T-helper 9 cell (primary cell): ENCODE results near the gene CACNG4.

Source experiments
- DNase-seq: peaks from one replicate; pipeline ENCODE4 v3.0.0-alpha.2; 2020

Gene CACNG4

DNA sequence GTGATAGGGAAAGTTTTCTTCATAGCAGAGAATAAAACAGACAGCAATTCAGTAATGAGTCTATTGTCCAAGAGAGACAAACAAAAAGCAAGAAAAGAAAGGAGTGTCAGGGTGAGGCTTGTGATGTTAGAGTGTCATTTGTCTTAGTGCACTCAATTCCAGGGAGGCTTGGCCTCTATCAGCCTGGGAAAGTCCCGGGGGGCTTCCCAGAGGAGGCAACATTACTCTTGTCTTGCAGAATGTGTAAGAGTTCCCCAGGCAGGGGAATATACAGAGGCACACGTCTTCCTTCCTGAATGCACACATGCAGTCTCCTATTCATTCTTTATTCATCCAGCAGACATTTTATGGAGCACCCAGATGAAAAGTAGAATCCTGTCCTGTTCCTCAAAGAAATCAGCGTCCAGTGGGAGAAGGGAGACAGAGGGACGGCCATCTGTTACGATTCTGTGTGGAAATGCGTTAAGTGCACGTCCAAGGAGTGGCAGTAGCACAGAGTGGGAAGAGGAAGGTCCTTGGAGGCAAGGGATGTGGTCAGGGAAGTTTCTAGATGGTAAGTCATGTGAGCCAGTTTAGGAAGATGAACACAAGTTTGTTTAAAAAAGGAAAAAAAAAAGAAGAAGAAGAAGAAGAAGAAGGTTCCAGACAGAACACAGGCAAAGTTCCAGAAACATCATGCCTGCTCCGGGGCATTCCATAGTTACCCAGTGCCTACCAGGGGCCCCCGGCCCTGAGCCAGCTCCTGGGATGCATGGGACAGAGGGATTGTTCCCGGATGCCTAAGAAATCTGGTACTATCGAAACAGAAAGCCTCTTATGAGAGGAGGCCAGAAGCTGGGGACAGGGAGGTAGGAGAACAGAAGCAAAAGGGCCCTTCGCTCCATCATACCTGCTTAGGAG is 21.1 kb downstream of the CACNG4 start:
- no peak for DNase-seq

DNA sequence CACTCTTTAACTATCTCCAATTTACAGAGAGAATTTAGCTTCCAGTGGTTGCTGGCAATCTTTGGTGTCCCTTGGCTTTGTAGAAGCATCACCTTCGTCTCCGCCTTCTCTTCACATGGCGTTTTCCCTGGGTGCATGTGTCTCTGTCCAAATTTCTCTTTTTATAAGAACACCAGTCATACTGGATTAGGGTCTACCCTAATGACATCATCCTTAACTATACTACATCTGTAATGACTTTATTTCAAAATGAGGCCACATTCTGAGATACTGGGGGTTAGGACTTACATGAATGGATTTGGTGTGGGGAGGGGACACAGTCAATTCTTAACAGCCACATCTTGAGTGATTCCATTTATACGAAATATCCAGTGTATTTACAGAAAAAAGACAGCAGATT is 22.2 kb downstream of the CACNG4 start:
- no peak for DNase-seq

DNA sequence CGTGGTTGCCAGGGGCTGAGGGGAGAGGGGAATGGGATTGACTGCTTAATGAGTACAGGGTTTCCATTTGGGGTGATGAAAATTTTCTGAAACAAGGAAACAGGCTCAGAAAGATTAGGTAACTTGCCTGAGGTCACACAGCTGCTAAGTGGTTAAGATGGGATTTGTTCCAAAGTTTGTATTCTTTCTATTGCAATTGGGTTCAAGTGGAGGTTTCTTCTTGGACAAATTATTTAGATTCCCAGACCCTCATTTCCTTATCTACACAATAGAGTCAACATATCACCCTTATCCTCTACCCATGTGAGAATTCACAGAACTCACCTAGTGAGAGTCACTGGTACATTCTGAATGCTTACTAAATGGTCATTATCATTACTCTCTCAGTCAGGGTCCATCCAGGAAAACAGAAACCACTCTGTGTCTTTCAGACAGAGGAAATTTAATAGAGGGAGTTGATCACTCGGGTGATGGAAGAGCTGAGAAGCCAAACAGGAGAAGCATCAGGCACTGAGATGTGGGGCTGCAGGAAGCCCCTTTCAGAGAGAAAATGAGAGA is 22.6 kb downstream of the CACNG4 start:
- no peak for DNase-seq

DNA sequence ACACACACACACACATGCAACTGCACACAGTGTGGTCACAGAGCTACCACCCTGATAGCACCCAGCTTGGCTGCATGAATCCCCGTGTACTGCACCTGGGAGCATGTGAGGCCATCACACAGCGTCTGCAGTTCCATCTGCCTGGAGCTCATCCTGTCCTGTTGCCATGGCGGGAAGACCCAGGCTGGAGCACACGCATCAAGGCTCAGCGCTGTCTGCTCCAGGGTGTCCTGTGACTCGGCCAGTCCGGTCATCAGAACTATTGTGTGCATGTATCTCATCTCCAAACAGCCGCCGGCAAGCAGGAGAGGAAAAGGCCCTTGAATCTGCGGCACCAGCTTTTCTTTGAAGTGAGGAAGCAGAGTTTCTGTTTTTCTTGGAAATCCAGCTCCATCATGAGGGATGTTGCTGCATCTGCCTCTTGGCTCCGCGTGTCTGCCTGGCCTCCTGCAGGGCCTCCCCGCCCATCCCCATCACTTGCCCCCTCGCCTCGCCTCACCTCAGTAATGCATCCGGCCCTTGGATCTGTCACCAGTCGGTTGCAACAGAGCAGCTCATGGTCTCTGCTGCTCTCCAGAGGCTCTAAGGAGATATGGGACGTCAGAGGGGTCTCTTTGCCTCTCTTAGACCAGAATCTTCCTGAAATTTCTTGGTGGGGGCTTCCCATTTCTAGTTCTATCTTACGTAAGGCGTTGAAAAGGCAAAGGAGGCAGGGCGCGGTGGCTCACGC is 23.7 kb downstream of the CACNG4 start:
- no peak for DNase-seq

DNA sequence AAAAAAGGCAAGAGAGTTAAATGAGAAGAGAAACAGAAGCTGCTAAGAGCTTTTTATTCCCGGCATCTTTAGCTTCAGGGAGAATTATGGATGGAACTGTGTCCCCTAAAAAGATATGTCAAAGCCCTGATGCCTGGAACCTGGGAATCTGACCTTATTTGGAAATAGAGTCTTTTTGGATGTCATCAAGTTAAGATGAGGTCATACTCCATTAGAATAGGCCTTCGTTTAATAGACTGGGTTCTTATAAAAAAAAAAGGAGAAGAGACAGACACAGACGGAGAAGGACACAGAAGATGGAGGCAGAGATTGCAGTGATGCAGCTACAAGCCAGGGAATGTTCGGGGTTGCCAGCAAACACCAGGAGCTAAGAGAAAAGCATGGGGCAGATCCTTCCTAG is 24.6 kb downstream of the CACNG4 start:
- no peak for DNase-seq

DNA sequence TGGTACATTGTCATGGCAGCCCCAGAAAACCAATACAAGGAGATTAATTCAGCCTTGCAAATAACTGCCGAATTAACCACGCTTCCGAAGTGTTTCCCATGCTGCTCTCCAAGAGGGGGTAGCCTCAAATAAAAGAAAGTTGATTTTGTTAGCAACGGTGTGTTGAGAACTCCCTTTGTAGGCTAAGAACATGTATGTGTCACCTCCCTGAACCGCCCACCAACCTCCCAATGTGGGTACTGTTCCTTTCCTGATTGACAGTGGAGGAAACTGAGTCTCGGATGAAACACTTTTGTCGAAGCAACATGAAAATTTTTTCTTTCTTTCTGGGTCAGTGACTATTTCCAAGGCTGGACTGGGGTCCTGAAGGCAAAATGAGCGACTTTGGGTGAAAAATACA is 25.1 kb downstream of the CACNG4 start:
- no peak for DNase-seq

DNA sequence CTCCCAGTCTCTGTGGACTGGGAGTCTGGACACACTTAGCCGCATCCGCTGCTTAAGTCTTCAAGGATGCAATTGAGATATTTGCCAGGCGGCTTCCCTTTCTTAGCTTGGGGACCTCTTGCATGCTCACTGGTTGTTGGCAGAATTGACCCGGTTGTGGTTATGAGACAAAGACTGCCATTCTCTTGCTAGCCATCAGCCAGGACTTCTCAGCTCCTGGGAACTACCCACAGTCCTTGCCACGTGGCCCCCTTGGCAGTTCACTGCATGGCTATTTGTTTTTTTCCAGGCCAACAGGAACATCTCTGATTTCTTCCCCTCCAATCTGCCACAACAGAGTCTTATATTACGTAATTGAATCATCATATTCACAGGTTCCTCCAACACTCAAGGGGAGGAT is 25.5 kb downstream of the CACNG4 start:
- no peak for DNase-seq

DNA sequence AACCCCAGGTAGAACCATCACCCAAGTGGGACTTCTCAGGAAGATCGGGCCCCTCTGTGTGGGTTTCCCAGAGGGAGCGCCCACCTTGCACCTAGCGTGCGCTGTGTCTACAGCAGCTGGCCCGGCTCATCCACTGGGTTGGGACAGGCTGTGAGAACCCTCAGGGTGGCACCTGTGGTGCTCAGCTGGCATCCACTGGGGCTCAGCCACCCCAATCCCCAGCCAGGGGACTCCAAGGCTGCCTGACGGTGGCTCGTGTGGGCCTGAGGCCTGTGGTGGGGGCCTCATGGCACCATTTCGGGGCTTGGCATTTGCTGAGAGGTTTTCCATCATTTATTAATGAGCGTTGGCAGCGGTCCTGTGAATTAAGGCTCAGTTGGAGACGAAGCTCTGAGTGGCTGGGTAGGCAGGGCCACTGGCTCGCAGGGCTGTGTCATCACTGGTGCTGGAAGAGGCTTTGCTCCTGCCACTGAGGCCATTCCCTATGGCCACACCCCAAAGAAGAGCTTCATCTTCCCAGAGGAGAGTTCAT is 28.5 kb downstream of the CACNG4 start:
- DNase-seq = no peak

DNA sequence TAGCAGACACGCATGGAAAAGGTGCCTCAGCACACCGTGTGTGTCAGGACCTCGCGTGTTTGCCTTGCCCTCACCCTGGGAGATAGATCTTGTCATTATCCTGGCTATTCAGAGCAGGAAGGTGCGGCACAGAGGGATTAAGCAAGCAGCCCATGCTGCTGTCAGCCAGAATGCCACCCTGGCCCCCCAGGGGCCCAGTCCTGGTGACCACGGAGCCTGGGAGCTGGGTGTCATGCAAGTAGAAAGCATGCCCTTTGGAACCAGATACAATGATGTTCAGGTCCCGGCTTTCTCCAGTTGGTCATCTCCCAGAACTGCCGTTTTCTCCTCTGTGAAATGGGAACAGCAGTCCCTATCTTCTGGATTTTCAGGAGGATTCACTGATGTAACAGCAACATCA is 29.9 kb downstream of the CACNG4 start:
- no peak for DNase-seq

DNA sequence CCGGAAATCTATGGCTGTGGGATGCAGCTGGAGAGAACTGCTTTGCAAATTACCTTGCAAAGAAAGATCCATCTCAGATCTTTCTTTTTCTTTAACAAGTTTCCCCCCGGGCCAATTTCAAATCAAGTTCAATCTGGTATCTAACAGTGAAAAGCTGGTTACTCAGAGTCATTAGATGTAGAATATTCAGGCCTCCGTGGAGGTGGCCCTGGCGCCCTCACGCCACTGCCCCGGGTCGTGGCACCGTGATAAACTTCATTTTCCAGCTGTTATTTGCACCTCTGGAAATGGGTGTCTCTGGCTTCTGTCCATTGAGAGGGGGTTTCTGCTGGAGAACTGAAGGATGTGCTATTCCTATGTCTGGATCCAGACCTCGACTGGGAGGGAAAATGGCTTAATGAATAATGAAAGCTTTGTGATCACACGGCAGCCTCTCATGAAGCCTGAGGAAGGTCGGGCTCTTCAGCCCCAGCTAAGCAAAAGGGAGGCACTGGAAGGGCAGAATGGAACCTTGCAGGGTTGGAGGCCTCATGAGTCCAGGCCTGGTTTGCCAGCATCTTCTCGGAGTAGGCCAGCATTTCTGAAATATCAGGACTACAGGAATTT is 30.5 kb downstream of the CACNG4 start:
- no peak for DNase-seq

DNA sequence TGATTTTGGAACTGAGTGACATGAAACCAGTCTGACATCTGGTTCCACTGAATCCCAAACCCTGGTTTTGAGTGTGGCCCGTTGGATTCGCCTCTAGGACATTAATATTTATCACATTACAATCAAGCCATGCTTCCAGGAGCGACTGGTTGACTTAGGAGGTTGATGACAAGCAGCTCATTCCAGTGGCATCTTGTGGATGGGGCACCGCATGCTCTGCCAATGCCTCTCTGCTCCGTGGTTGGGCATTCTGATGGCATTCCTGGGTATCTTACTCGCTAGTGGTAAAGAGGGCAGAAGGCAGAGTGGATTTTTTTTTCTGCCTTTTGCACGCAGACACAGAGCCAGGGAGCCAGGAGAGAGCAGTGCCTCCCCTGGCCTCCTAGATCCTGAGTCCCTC is 31.4 kb downstream of the CACNG4 start:
- DNase-seq = no peak

DNA sequence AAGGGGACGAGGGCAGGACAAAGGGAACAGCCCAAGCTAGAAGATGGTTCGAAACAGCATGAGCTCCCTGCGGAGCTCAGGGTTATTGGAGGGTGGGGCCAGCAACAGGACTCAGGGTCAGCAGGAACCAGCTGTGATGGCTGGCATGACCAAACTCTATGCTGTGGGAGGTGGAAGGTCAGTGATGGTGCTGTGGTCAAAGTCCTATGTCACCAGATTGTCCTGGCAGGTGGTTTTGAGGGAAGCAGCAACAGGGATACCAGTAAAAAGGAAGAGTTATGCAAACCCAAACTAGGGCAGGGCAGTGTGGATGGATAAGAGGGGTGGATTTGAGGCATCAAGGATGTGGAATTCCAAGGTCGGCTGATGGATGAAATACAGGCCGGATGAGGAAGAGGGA is 32.4 kb downstream of the CACNG4 start:
- no peak for DNase-seq

DNA sequence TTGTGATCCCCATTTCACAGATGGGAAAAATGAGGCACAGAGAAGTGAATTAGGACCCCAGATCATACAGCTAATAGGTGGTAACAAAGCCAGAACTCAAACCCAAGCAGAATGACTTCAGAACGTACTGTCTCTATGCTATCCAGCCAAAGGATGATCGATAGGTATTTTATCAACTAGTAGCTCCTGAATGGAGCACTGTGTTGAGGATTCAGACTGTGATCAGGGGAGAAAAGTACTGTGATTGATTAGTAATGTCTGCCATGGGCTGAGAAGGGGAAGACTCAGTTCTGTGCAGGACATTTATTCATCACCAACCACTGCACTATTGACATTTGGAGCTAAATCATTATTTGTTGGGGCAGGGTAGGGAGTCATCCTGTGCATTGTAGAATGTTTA is 38.7 kb downstream of the CACNG4 start:
- DNase-seq = no peak

DNA sequence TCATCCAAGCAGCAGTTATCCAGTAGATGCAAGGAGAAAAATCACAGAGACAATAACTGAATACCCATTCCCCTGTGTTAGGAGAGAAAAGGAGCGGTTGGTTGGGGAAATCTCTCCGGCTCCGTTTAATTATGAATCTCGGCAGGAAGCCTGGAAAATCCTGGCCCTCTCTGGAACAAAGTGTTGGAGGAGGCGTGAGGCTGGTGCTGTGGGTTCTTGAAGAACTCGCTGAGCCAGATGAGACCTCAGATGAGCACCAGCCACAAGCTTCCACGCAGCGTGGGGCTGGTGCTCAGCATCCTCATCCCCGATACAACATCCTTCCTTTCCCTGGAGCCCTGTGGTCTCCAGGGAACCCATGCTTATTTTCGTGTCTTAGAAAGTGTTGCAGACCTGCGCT is 39.7 kb downstream of the CACNG4 start:
- no peak for DNase-seq

DNA sequence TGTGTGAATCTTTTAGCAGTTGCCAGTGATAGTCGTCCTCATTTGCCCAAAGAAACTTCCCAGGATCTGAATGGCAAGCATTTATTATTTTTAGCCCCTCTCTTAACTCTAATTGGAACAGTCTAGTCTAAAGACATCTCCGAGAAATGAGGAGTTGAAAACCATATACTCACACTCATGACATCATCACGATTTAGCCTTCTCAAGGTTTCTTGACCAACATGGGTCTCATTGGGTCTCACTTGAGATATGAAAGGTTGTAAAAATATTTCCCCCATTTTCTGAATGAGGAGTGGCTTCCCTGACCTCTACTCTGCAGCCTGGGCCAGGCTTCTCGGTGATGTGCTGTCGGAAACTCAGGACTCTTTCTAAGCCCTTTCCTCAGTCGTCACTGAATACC is 42.8 kb downstream of the CACNG4 start:
- no peak for DNase-seq

DNA sequence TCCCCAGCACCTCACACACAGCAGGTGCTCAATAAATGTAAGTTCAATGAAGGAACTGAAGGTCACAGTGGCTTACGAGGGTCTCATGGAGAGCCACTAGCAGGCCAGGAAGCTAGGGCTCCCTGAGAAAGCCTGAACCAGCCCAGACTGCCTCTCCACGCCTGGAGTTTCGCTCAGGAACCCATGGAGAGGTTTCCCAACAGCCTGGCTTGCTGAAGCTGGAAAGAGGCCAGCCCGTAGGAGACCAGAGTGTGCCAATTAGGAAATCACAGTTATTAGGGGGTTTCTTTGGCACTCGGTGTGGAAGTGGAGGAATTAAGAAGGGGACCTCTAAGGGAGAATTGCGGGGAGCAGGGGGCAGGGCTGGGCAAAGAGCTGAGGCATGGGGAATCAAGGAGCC is 43.6 kb downstream of the CACNG4 start:
- no peak for DNase-seq

DNA sequence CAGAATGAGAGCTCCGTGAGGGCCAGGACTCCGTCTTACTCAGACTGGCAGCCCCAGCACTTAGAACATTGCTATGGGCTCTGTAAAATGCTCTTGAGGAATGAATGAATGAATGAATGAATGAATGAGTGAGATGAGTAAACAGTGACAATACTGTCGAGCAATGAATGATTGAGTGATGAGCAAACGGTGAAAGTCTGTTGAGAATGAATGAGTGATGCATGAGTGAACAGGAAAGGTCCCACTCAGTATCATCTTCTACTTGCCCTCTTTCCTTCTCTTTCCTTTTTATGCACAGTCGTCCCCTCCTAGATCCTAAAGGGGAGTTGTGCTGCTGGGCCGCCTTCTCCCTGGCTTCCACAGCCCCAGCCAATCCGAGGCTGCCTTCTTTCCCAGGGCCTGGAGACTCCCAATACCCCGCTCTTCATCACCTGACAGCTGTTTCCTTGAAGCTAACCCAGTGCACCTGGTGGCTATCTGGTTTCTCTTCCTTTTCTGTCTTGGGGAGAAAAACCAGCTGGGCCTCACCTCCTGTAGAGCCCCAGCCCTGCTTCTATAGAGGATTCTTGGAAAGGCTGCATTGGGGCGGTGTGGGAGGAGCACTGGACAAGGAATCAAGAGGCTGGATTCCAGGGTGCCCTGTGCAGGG is 47.1 kb downstream of the CACNG4 start:
- no peak for DNase-seq

DNA sequence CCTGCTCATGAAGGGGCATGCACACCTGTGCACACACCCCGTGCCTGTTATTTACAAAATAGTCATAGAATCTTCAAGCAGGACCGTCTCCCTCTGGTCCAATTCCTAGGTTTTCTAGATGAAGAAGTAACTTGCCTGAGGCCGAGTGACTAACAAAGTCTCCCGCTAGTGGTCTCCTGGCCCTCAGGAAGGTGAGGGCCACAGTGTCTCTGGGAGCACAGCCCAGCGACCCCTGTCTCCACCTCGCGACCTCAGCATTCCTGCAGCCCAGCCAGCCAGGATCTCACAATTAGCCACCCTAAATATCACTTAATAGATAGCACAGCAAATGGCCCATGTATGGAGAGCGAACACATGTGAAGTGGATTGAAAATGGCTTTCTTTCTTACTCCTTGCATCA is 49.4 kb downstream of the CACNG4 start:
- DNase-seq = no peak

DNA sequence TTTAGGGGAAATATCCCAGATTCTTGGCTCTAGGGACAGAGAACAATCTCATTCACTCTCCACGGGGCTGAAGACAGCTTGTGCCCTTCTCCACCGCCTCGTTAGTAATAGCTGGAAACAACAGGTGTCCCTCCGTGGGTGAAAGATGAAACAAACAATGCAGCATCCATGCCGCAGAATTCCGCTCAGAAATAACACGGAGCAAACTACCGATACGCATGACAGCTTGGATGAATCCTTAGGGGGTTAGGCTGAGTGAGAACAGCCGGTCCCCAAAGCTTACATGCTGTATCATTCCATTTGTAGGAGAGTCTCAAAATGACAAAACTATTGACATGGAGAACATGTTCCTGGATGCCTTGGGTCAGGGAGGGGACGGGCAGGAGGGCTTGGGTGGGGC is 50.5 kb downstream of the CACNG4 start:
- DNase-seq = no peak

DNA sequence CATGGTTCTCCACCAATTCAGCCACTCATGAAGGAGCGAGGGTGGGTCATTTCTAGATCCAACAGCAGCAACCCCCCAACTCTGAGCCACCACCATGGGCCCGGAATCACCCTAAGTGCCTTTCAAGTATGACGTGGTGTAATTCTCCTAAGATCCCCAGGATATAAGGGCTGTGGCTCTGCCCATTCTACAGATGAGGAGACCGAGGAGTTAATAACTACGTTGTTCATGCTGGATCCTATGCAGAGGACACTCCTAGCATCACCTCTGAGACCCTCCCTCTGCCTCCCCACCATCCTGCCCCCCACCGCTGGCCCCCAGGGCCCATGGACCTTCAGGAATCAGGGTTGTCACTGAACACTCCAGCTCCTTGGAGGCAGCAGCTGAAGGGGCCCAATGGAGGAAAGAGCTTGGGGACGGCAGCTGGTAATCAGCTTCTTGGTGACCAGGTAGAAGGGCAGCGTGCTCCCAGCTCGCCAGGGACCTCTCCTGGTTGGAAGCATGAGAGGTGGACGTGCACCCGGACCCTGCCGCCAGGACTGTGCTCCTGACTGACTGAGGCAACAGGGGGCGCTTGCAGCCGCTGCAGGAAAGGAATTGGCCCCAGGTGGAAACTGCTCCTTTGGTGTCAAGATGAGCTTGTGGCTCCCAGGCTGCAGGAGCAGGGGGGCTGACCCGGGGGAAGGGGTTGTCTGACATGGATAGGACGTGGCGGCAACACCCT is 51.7 kb downstream of the CACNG4 start:
- no peak for DNase-seq

DNA sequence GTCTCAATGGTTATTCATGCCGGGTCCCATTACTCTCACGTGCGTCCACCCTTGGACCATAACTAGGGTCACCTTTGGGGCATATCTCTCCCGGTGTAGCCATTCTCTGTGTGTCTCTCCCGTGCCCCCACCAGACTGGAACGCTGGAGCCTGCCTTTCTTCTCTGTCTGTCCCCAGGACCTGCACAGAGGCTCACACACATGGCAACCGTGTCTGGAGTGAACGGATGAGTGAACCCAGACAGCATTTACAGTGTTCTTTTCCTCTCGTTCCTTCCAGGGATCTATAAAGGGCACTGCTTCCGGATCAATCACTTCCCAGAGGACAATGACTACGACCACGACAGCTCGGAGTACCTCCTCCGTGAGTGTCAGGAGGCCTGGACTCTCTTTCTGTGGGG is 53.4 kb downstream of the CACNG4 start:
- DNase-seq = no peak
